Astrocyte (in vitro differentiated cells and primary cell): ENCODE data around the gene AGA. TPM values are rescaled to one million over a fixed set of nuclear protein-coding genes. Genes with fewer than 3 reads are reported as not detected.

Source experiments
- DNase-seq: peaks from one replicate; pipeline ENCODE4 v3.0.0-alpha.2; 2010; ENCODE audit warnings: low read depth
- FAIRE-seq: peaks from 2 replicates; lab custom pipeline; 2011; peaks lifted over from hg19 to GRCh38; lab: Jason Lieb, UNC
- H2AFZ ChIP-seq: 2 replicates; pipeline ENCODE4 v1.6.0; 2012; ENCODE audit warnings: low read depth, low read length, inconsistent platforms
- H3K27ac ChIP-seq: 2 replicates; pipeline ENCODE4 v1.5.1; 2011; ENCODE audit warnings: low read depth, low read length, inconsistent platforms
- H3K27me3 ChIP-seq: 2 replicates; pipeline ENCODE4 v1.6.0; 2011; ENCODE audit warnings: low read length, inconsistent platforms; ENCODE audit not compliant: insufficient read depth
- H3K36me3 ChIP-seq: 2 replicates; pipeline ENCODE4 v1.5.1; 2011; ENCODE audit warnings: low read length, inconsistent platforms; ENCODE audit not compliant: insufficient read depth
- H3K4me1 ChIP-seq: 2 replicates; pipeline ENCODE4 v1.5.1; 2011; ENCODE audit warnings: low read length, inconsistent platforms; ENCODE audit not compliant: insufficient read depth
- H3K4me2 ChIP-seq: 2 replicates; pipeline ENCODE4 v1.6.0; 2012; ENCODE audit warnings: low read length, inconsistent platforms
- H3K4me3 ChIP-seq: 2 replicates; pipeline ENCODE4 v1.5.1; 2011; ENCODE audit warnings: low read depth, mild to moderate bottlenecking, low read length, inconsistent platforms; ENCODE audit not compliant: insufficient read depth
- H3K79me2 ChIP-seq: 2 replicates; pipeline ENCODE4 v1.6.0; 2012; ENCODE audit warnings: mild to moderate bottlenecking, low read length, inconsistent platforms; ENCODE audit not compliant: insufficient read depth
- H3K9ac ChIP-seq: 2 replicates; pipeline ENCODE4 v1.6.0; 2012; ENCODE audit warnings: mild to moderate bottlenecking, low read length, inconsistent platforms
- H3K9me3 ChIP-seq: 2 replicates; pipeline ENCODE4 v1.5.1; 2012; ENCODE audit warnings: low read depth, mild to moderate bottlenecking, low read length, inconsistent platforms; ENCODE audit not compliant: insufficient read depth
- H4K20me1 ChIP-seq: 2 replicates; pipeline ENCODE4 v1.6.0; 2012; ENCODE audit warnings: low read length, inconsistent platforms; ENCODE audit not compliant: insufficient read depth
- H3K27ac Mint-ChIP-seq: one replicate; pipeline ENCODE4 v1.8.0; 2021; ENCODE audit warnings: mild to moderate bottlenecking, mixed read lengths; ENCODE audit not compliant: unreplicated experiment
- H3K27me3 Mint-ChIP-seq: one replicate; pipeline ENCODE4 v1.8.0; 2021; ENCODE audit warnings: low read depth, mixed read lengths; ENCODE audit not compliant: unreplicated experiment
- H3K36me3 Mint-ChIP-seq: one replicate; pipeline ENCODE4 v1.8.0; 2021; ENCODE audit warnings: low read depth, mixed read lengths; ENCODE audit not compliant: unreplicated experiment
- H3K4me1 Mint-ChIP-seq: one replicate; pipeline ENCODE4 v1.8.0; 2021; ENCODE audit warnings: low read depth, mixed read lengths; ENCODE audit not compliant: unreplicated experiment
- H3K4me3 Mint-ChIP-seq: one replicate; pipeline ENCODE4 v1.8.0; 2021; ENCODE audit warnings: mild to moderate bottlenecking, moderate library complexity, mixed read lengths; ENCODE audit not compliant: unreplicated experiment
- H3K9me3 Mint-ChIP-seq: one replicate; pipeline ENCODE4 v1.8.0; 2021; ENCODE audit warnings: mild to moderate bottlenecking, mixed read lengths; ENCODE audit not compliant: unreplicated experiment
- EZH2 ChIP-seq: IDR thresholded peaks from 2 replicates; pipeline ENCODE4 v1.6.1; 2012; ENCODE audit warnings: mild to moderate bottlenecking, low read length, inconsistent platforms; ENCODE audit not compliant: insufficient read depth
- total RNA-seq: library from RNA; stranded (reverse); gene quantifications from 2 replicates; pipeline ENCODE4 v1.2.1, GENCODE V29; 2021
- TF ChIP-seq, protein P1 (sequence below): IDR thresholded peaks from 2 replicates; pipeline ENCODE4 v1.5.1; 2011; ENCODE audit warnings: low read depth, mild to moderate bottlenecking, inconsistent platforms, low read length, moderate library complexity; ENCODE audit not compliant: insufficient read depth

AGA gene
- total RNA-seq, 1 donor from 2014 or later: 15.1 TPM

DNA sequence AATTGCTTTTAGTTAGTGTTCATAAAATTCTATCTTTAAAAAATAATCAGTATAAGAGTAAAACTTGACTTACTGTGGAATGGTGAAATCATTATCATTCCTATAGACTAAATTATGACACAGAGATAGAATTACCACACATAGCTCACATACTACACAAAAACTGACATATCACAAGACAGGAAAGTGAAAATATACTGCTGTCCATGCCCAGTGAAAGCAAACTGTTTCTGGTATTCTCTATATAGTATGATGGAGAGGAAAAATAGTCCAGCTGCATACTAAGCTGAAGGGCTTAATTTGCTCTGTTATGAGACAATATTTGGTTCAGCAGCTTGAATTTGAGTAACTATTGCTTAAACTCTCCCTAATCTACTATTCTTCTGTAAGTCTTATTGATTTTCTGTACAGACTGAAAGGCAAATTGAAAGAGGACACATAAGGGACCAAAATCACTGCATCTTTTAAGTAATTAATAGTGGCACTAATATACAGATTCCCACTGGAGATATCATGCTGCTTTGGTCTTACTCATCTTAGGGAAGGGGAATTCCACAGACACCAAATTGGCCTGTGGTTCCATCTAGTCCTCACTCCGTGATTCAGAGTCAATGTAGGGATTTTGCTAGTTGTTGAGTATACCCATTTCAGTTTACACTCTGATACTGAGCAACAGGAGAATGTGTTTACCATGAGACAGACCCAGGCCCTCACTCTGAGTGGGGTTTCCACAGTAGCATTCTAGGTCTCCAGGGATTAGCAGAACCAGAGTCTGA, 47.4 kb upstream of the AGA start:
- Histone ChIP-seq H3K4me2 (no peak overlapping the region), H3K27ac (no peak overlapping the region), H3K4me1 (peaks cover 9% of the 10 kb centered on the region), H2AFZ (no peak overlapping the region), H4K20me1 (no peaks in the 10 kb centered on the region), H3K4me3 (no peak overlapping the region), H3K79me2 (no peaks in the 10 kb centered on the region), H3K9me3 (no peaks in the 10 kb centered on the region), H3K36me3 (no peaks in the 10 kb centered on the region), H3K27me3 (no peaks in the 10 kb centered on the region), H3K9ac (no peak overlapping the region)
- Mint-ChIP-seq H3K9me3 (no peaks in the 10 kb centered on the region), H3K36me3 (no peaks in the 10 kb centered on the region), H3K4me3 (no peak overlapping the region), H3K27me3 (no peaks in the 10 kb centered on the region), H3K27ac (no peak overlapping the region), H3K4me1 (peaks cover 8% of the 10 kb centered on the region)
- TF ChIP-seq EZH2: no peak
- TF ChIP-seq, protein P1, sequence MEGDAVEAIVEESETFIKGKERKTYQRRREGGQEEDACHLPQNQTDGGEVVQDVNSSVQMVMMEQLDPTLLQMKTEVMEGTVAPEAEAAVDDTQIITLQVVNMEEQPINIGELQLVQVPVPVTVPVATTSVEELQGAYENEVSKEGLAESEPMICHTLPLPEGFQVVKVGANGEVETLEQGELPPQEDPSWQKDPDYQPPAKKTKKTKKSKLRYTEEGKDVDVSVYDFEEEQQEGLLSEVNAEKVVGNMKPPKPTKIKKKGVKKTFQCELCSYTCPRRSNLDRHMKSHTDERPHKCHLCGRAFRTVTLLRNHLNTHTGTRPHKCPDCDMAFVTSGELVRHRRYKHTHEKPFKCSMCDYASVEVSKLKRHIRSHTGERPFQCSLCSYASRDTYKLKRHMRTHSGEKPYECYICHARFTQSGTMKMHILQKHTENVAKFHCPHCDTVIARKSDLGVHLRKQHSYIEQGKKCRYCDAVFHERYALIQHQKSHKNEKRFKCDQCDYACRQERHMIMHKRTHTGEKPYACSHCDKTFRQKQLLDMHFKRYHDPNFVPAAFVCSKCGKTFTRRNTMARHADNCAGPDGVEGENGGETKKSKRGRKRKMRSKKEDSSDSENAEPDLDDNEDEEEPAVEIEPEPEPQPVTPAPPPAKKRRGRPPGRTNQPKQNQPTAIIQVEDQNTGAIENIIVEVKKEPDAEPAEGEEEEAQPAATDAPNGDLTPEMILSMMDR: no peak
- DNase-seq (peak; percentile 67), FAIRE-seq (no peak)

DNA sequence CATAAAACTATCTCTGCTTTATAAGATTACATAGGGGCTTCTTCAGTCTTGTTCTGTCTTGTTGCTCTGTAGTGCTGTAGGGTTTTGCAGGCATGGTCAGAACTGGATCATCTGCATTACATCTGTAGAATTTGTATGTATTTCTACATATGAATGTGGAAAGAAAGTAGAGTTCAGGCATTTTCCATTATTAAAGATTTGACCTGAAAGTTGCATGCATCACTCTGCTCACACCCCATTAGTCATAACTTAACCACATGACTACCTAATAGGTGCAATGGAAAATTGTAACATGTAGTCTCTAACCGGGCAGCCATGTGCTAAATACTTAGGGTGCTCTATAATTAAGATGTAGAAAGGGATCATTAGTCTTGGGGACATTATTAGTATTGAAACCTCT, 45.7 kb upstream of the AGA start:
- no peak overlapping the region for H2AFZ ChIP-seq
- H3K9me3 ChIP-seq: no peaks in the 10 kb centered on the region
- DNase-seq (peak; percentile 26), FAIRE-seq (no peak)
- H3K27me3 ChIP-seq: no peaks in the 10 kb centered on the region
- Mint-ChIP-seq H3K4me1 (peaks cover 21% of the 10 kb centered on the region), H3K9me3 (no peaks in the 10 kb centered on the region), H3K4me3 (no peak overlapping the region), H3K27me3 (no peaks in the 10 kb centered on the region), H3K27ac (no peak overlapping the region), H3K36me3 (no peaks in the 10 kb centered on the region)
- H3K4me3 ChIP-seq: no peak overlapping the region
- H3K36me3 ChIP-seq: no peaks in the 10 kb centered on the region
- no peak for TF ChIP-seq EZH2
- TF ChIP-seq, protein P1: no peak
- no peak overlapping the region for H3K9ac ChIP-seq
- peaks cover 22% of the 10 kb centered on the region for H3K4me1 ChIP-seq
- no peak overlapping the region for H3K4me2 ChIP-seq
- H4K20me1 ChIP-seq: no peaks in the 10 kb centered on the region
- H3K27ac ChIP-seq: no peak overlapping the region
- H3K79me2 ChIP-seq: no peaks in the 10 kb centered on the region

DNA sequence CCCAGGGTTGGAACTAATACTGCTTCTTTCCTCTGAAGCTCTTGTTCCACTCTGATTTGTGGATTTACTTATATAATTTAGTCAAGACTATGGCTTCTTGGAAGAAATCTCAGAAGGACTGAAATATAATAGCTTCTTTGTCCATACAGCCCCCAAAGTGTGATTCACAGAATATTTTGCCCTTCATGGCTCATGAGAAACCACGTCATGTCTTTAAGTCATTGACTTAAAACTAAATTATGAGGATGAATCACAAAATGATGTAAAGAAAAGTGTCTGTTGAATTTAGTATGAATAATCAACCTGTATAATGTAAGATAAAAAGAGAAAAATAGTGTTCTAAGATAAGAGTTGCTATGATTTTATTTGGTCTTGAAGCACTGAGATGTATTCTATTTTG, 43.3 kb upstream of the AGA start:
- H2AFZ ChIP-seq: no peak overlapping the region

More for the DNA sequence above, 43.3 kb upstream of the AGA start:
- FAIRE-seq (no peak), DNase-seq (peak; percentile 92)
- Mint-ChIP-seq H3K27ac (peak overlapping the region; percentile 23), H3K4me3 (no peak overlapping the region), H3K4me1 (peaks cover 26% of the 10 kb centered on the region), H3K9me3 (no peaks in the 10 kb centered on the region), H3K27me3 (no peaks in the 10 kb centered on the region), H3K36me3 (no peaks in the 10 kb centered on the region)
- Histone ChIP-seq H4K20me1 (no peaks in the 10 kb centered on the region), H3K27ac (peak overlapping the region; percentile 91), H3K27me3 (no peaks in the 10 kb centered on the region), H3K4me2 (peak overlapping the region; percentile 49), H3K9ac (peak overlapping the region; percentile 57), H3K79me2 (no peaks in the 10 kb centered on the region), H3K9me3 (no peaks in the 10 kb centered on the region), H3K4me3 (no peak overlapping the region), H3K4me1 (peaks cover 22% of the 10 kb centered on the region), H3K36me3 (no peaks in the 10 kb centered on the region)
- no peak for TF ChIP-seq EZH2
- TF ChIP-seq, protein P1: no peak
